ENCODE data around the gene FABP7.

Gene FABP7

DNA sequence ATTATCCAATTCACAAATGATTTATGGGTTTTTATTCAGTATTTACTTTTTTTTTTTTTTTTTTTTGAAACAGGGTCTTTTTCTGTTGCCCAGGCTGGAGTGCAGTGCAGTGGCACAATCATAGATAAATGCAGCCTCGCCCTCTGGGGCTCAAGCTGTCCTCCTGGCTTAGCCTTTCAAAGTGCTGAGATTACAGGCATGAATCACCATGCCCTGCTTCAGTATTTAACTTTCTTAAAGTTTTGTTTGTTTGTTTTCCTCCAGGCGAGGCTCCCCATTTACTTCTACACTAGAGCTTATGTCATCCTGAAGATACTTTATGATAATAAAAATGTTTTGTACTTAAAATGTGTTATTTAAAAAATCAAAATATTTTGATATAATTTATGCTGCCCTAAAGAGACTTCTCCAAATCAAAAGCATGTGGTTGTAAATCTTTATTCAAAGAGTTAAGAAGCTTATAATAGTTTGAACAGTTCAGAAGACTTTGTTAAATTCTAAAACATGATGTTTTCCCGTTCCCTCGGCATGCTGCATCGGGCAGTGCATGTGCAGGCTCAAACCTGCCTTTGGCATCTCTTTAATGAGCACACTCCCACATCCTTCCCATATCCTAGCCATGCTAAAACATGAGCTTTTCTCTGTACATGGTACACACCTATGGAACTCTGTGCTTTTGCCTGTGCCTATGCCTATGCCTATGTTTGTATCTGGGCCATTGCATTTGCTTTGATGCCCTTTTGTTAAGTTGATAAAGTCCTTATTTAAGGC lies 20.6 kb downstream of the FABP7 start:
- DNase-seq = no peak

DNA sequence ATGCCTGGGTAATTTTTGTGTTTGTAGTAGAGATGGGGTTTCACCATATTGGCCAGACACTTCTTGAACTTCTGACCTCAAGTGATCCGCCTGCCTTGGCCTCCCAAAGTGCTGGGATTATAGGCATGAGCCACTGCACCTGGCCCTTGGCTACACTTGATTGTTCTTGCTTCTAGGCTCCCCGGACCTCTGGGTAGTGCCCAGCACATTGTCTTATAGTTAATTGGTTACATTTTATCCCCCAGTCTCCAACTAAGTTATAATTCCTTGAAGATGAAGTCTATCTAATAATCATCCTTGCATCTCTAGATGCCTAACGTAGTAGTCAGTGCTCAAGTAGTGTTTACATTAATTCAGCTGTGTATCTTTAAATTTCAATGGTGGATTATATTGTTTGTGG lies 21.4 kb downstream of the FABP7 start:
- DNase-seq = no peak

DNA sequence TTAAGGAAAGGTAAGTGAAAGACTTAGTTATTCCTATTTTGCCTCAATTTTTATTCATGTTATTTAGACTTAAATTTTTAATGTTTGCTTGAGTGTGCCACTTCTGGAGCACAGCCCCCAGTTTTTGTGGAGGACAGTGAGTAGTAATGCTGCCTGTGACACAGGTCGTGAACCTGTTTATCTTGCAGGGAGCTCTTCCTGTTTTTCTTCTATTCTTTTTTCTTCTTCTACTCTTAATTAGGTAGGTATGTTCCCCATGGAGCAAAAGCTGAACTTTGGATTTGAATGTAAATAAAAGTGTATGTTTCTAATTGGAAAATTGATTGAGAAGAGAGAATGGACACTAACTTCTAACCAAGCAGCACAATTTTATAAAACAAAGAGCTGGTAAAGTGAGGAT lies 21.9 kb downstream of the FABP7 start:
- DNase-seq = no peak

DNA sequence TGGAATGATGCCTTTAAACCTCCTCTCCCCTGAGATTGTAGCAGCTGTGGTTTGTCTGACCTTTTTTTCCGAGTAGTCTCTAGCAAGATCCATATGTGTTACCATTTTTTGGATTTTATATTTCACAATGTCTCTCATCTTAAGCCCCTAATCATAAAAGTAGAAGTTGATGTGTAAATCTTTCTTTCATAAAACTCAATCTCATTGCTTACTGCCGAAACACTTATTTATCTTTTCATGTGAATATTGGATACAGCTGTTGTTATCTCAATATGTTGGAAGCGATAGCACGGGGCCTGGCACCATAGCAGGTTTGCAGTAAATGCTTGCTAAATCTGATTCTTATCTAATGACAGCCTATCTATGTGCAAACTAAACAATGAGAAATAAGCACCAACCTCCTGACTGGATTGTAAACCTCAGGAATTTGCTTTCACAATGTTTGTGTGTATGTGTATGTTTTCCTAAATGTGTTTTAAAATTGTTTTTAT lies 23.7 kb downstream of the FABP7 start:
- DNase-seq = no peak

DNA sequence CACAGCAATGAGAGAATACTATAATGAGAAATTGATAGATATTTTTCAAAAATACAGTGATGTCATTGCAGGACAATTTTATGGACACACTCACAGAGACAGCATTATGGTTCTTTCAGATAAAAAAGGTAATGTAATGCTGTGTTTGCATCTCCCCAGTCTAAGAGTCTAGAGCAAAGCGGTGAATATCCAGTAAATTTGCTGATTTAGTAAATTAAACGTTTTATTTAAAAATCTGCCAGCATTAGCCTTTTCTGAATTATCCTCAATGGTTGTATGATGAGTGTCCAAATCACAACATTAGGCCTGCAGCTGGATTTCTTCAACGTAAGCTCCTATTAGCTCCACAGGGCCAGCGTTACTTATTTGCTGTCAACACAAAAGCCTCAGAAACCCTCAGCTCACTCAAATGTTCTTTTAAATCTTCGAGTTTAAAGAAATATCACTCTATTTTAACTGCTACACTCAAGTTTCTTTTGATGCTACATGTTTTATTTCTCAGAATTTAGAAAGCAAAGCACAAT lies 25.5 kb downstream of the FABP7 start:
- DNase-seq = no peak

DNA sequence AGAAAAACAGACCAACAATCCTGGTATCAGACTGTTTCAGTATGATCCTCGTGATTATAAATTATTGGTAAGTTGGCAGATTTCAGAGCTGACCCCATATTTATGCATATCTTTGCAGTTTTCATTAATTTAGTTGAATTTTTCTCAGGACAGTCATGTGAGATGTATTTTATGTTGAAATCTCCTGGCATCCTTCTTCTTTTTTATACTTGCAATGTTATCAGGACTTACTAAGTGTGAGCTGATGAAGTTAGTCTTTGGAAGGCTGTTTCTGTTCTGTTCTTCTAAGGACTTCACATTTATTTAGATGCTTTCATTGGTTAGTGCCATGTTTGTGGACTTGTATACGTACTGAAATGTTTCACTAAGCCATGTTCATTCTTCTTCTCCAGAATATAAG lies 26.8 kb downstream of the FABP7 start:
- DNase-seq = no peak

DNA sequence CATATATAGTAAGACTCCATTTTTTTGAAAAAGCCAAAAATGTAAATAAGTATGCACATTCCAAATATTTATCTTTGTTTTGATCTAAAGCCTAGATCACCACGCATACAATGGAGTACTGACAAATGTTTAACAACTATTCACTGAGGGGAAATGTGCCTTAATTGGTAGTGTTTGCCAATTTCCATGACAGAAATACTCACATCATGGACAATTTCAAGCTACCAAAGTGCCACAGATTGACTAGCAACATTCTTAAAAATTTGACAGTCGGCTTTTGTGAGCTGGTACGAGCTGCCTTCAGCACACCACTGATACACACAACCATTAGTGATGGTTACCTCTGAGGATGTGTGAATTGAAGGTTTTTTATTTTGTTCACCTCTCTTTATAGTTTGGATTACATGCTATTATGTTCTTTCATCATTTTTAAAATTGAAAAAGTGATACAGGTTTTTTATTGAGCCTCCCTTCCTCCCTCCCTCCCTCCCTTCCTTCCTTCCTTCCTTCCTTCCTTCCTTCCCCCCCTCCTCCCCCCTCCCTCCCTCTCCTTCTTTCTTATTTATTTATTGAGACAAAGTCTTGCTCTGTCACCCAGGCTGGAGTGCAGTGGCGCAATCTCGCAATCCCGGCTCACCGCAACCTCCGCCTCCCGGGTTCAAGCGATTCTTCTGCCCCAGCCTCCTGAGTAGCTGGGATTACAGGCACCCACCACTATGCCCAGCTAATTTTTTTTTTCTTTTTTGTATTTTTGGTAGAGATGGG lies 28.8 kb downstream of the FABP7 start:
- DNase-seq = no peak

DNA sequence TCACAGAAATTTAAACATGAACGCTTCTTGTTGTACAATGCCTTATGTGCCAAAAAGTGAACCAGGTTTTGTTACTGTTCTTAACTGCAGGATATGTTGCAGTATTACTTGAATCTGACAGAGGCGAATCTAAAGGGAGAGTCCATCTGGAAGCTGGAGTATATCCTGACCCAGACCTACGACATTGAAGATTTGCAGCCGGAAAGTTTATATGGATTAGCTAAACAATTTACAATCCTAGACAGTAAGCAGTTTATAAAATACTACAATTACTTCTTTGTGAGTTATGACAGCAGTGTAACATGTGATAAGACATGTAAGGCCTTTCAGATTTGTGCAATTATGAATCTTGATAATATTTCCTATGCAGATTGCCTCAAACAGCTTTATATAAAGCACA lies 29.5 kb downstream of the FABP7 start:
- DNase-seq = no peak

DNA sequence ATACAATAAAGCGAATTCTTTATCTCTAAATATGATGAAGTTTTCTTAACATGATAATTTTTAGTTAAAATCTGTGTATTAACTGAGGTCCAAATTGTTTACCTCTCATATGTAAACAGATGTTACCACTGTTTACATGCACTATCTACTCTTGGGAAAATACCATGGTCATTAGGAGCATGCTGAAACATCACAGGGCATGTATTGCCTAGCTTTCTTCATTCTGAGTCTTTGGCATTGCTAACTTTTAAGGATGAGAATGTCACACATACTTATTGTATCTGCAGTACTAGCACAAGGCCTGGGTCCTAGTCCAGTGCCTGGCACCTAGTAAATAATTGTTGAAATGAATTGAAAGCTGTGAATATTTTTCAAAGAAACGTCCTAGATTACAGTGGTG lies 30.2 kb downstream of the FABP7 start:
- DNase-seq = no peak

DNA sequence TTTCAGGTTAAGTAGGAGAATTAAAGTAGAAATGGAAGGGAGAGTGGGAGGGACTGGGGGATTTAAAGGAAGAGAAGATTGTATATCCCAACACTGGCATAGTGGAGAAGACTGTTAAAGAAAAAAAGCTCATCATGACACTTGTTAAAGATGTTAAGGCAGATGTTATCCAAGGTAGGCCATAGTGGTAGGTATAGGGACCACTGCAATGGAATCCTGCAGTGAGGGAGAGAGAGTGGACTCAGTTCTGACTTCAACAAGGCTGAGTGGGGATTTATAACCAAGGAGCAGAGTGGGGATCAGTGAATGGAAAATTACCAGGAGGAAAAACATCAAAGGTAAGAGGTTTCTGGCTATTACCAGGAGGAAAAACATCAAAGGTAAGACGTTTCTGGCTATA lies 30.7 kb downstream of the FABP7 start:
- DNase-seq = no peak

DNA sequence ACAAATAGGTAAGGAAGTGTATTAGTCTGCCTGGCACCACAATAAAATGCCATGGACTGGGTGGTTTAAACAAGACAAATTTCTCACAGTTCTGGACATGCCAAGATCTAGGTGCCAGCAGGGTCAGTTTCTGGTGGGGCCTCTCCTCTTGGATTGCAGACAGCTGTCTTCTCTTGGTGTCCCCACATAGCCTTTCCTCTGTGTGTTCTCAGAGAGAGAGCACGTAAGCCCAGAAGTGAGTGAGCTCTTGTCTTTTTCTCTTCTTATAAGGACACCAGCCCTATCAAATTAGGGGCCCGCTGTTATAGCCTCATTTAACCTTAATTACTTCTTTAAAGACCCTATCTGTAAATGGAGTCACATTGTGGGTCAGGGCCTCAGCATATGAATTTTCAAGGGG lies 37.8 kb downstream of the FABP7 start:
- DNase-seq = no peak

DNA sequence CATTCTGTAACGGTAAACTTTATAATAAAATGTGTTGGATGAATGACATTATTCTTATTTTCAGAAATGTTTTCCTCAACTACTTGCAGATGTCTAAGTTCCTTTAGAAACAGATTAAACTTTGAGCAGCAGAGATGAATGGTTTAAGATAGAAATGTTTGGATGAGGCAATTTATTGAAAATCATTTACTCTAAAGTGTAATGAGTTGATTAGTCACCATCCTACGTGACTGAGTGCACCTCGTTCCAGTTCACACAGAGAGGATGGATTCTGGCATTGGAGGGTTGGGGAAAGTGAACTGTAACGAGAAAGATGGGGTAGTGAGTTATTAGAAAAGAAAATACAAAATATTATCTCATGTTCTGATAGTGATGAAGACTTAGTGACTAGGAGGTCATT lies 38.2 kb downstream of the FABP7 start:
- DNase-seq = no peak

DNA sequence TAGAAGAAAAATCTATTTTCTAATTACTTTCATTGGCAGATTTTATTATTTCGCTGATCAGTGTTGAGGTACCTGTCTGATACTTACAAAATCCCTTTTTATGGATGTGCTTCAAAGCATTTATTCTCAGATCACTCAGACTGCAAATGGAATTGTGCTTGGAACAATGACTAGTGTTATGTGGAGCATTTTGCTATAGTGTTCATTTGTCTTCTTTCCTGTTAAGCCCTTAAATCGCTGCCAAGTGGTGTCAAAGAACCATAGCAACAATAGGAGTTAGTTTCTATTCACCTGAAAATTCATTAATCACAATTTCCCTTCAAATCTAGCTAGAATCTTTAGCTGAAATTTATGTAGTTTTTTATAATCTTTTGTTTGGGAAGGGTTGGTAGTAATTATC lies 39.4 kb downstream of the FABP7 start:
- no peak for DNase-seq

DNA sequence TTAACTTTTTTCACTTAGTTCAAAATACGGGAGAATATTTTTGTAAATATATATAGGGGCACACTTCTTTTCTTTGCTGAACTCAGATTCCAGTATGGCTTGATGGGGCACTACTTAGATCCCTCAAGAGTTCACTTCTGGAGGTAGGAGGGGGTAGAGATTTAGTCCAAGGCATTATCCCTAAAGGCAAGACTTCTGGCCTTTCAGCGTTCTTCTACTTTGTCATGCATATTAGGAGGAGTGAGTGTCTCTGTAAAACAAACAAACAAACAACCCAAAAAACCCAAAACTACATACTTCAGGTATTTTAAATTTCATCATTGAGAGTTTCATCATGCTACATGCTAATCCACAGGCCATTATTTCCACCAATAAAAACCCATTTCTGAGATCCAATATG lies 41.6 kb downstream of the FABP7 start:
- no peak for DNase-seq

DNA sequence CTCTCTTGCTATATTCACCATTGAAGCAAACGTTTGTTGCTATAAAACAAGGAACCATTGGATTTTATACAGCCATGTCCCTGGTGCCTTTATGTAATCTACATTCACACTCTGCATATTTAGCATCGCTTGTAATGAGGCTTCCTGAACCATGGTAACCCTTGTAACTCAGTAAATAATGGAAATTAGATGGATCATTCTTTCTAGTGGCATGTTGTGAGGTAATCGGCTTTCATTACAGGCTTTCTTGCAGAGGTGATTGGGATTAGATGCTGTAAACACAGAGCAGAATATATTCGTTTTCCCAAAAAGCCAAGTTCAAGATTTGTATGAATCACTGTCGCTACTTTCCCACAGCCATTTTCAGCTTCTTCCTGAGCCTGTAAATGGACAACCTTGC lies 45.6 kb downstream of the FABP7 start:
- DNase-seq = no peak

DNA sequence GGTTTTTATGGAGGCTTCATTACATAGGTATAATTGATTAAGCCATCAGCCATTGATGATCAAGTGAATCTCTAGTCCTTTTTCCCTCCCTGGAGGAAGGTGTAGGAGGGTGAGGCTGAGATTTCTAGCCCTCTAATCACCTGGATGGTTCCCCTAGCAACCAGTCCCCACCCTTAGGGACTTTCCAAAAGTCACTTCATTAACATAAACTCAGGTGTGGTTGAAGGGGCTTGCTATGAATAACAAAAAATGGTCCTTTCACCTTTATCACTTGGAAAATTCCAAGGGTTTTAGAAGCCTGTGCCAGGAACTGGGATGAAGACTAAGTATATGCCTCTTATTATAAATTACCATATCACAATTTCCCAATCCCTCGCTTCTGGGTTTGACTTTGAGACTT lies 49.9 kb downstream of the FABP7 start:
- DNase-seq = no peak

DNA sequence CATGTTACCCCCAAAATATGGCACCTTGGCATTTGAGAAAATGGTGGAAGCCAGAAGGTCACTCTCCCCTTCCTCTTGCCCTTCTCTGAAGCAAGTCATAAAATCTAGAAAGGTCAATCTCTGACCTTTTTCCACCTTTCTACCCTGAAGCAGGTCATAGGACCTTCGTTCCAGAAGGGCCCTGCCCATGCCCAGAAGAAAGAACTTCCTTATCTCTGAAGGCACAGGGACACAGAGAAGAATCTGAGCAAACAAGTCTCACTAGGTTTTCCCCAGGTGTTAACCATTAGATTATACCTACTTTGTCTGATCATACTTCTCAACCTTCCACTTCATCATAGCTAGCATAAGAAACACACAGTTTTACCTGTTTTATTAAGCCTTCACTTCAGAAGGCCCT lies 52.0 kb downstream of the FABP7 start:
- DNase-seq = no peak

DNA sequence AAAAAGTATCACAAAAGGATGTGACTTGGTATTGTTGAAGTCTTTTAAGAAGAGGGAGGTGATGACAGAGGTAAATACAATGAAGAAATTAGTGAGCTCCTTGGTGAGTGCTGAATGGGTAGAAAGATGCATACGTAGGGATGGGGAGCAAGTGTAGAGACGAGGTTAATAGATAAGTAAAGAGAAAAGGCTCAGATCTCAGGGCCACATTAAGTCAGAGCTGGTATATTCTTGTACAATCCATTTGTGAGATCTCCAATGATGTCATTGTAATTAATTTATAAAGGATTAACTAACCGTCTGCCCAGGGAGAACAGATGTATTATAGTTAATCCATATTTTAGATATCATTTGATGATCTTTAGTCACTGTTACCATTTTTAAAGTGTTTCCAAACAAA lies 52.9 kb downstream of the FABP7 start:
- no peak for DNase-seq

DNA sequence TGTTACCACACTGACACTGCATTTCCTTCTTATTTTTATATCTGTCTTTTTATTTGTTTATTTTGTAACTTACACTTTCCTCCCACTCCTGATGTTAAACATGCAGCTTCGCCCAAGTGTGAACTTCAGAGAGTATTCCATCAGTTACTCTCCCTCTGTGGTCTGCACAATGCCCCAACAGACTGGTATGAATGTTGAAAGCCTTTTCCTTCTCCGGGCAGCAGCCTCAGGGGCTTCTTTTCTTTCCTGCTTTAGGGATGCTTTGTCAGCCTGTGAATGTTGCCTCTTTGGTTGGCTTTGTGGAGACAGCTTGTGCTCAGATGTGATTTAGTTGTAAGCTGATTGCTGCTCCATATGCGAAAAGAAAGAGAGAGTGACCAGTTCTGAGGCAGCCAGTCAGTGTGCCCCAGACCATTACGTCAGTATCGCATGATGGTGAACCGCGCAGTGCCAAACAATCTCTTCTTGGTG lies 53.5 kb downstream of the FABP7 start:
- DNase-seq = no peak
